Calu3 (cell line): ENCODE measurements around the gene CPA1. TPM values are rescaled to one million over a fixed set of nuclear protein-coding genes. Genes with fewer than 3 reads are reported as not detected.

Experiments used
- BruUV-seq: library from RNA; stranded (reverse); fragments of 400-500 nt; replicated peaks from 2 replicates; lab custom pipeline; 2021; lab: Mats Ljungman, UMichigan
- CTCF ChIA-PET: fragments of 300-600 bp; sonication (Branson Sonifier 250); formaldehyde crosslinking; loops from one replicate; lab custom pipeline; 2022; ENCODE audit warnings: antibody characterized with exemption; lab: Charles Lee
- DNase-seq: peaks from one replicate; pipeline ENCODE4 v3.0.0; 2022
- H3K27ac Mint-ChIP-seq: one replicate; pipeline ENCODE4 v1.8.0; 2022; ENCODE audit warnings: mixed read lengths; ENCODE audit not compliant: unreplicated experiment
- H3K27me3 Mint-ChIP-seq: one replicate; pipeline ENCODE4 v1.8.0; 2022; ENCODE audit warnings: mixed read lengths; ENCODE audit not compliant: unreplicated experiment
- H3K36me3 Mint-ChIP-seq: one replicate; pipeline ENCODE4 v1.8.0; 2022; ENCODE audit warnings: mild to moderate bottlenecking, moderate library complexity, mixed read lengths; ENCODE audit not compliant: insufficient read depth, unreplicated experiment
- H3K4me1 Mint-ChIP-seq: one replicate; pipeline ENCODE4 v1.8.0; 2022; ENCODE audit warnings: mild to moderate bottlenecking, low read depth, mixed read lengths; ENCODE audit not compliant: unreplicated experiment
- H3K4me3 Mint-ChIP-seq: one replicate; pipeline ENCODE4 v1.8.0; 2022; ENCODE audit warnings: mild to moderate bottlenecking, low read depth, moderate library complexity, mixed read lengths; ENCODE audit not compliant: unreplicated experiment
- H3K9me3 Mint-ChIP-seq: one replicate; pipeline ENCODE4 v1.8.0; 2022; ENCODE audit warnings: low read depth, mixed read lengths; ENCODE audit not compliant: unreplicated experiment
- intact Hi-C: fragments of 100-400 bp; cut with micrococcal nuclease; formaldehyde crosslinking; loops from one replicate; pipeline ENCODE4 v1.10.0; 2022; ENCODE audit not compliant: unreplicated experiment
- total RNA-seq: library from RNA; stranded (reverse); gene quantifications from 2 replicates; pipeline ENCODE4 v1.2.3, GENCODE V29; 2022
- TF ChIP-seq, protein P1 (sequence below): fragments of 200-600 bp; IDR thresholded peaks from one replicate; pipeline ENCODE4 v1.8.0; 2022; ENCODE audit warnings: antibody characterized with exemption; ENCODE audit not compliant: unreplicated experiment

The CPA1 gene
- total RNA-seq, 1 experiment from 2014 or later: not detected

DNA sequence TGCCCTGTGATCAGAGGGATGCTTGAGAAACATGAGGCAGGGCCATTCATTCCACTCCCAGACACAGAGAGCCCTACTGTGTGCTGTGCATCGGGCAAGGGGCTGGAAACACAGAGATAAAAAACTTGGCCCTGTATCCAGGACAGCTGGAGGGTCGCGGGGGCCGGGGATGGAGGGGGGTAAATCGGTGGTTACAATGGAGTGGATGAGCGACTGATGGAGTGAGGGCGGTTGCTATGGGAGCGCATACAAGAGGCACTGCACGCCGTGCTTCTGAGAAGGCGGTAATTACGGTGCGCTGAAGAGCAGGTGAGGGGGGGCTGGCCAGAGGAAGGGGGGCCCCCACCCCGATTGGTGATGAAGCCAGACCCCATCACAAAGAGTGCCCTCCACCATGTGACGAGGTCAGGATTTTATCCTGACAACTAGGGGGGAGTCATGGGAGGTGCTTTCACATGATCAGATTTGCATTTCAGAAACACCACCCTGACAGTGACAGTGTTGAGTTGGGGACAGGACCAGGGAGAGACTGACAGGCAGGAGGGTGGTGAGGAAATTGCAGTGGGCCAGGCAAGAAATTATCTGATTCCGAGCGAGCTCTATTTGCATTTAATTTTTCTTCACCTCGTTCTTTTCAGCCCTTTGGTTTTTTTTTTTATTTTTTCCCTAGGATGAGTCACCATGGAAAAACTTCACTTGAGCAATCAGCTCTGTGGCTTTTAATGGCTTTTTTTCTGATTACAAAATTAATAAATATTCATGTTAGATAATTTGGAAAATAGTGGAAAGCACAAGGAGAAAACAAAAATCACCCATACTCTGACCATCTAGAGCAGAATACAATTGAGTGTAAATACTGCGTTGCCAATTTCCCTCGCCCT is 27.9 kb upstream of the CPA1 start:
- Mint-ChIP-seq H3K4me1 (peaks cover 49% of the 10 kb centered on the region), H3K27ac (peak overlapping the region; percentile 5), H3K4me3 (peak overlapping the region; percentile 20), H3K27me3 (peaks cover 22% of the 10 kb centered on the region), H3K36me3 (peaks cover 6% of the 10 kb centered on the region), H3K9me3 (no peaks in the 10 kb centered on the region)
- no TSS peak for BruUV-seq
- intact Hi-C loops: no loop called here
- CTCF ChIA-PET: interaction anchor here (0.7 kb wide), 1 partner anchor 16 kb away, joined by 6 read pairs; no protein-coding TSS in a partner anchor
- TF ChIP-seq, protein P1, sequence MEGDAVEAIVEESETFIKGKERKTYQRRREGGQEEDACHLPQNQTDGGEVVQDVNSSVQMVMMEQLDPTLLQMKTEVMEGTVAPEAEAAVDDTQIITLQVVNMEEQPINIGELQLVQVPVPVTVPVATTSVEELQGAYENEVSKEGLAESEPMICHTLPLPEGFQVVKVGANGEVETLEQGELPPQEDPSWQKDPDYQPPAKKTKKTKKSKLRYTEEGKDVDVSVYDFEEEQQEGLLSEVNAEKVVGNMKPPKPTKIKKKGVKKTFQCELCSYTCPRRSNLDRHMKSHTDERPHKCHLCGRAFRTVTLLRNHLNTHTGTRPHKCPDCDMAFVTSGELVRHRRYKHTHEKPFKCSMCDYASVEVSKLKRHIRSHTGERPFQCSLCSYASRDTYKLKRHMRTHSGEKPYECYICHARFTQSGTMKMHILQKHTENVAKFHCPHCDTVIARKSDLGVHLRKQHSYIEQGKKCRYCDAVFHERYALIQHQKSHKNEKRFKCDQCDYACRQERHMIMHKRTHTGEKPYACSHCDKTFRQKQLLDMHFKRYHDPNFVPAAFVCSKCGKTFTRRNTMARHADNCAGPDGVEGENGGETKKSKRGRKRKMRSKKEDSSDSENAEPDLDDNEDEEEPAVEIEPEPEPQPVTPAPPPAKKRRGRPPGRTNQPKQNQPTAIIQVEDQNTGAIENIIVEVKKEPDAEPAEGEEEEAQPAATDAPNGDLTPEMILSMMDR: no peak
- no peak for DNase-seq

DNA sequence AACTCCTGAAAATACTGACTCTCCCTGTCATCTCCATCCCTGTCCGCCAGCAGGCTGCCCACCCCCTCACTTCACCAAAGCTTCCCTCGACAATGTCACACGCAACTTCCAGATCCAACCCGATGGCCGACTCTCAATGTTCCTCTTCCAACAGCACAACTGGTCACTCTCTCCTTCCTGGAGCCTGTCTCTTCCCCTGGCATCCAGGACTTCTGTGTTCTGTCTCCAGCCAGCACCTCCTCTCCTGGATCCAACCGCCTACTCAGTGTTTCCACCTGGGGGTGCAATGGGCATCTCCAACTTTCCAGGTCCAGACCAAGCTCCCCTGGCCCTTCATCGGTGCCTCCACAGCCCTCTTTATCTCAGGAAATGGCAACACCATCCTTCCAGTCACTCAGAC is 27.1 kb upstream of the CPA1 start:
- Mint-ChIP-seq H3K4me3 (no peak overlapping the region), H3K27me3 (peaks cover 22% of the 10 kb centered on the region), H3K4me1 (peaks cover 51% of the 10 kb centered on the region), H3K27ac (peak overlapping the region; percentile 5), H3K9me3 (no peaks in the 10 kb centered on the region), H3K36me3 (peaks cover 6% of the 10 kb centered on the region)
- DNase-seq: no peak
- TF ChIP-seq, protein P1: no peak
- intact Hi-C loops: no loop called here
- CTCF ChIA-PET: no interaction called here
- no TSS peak for BruUV-seq

DNA sequence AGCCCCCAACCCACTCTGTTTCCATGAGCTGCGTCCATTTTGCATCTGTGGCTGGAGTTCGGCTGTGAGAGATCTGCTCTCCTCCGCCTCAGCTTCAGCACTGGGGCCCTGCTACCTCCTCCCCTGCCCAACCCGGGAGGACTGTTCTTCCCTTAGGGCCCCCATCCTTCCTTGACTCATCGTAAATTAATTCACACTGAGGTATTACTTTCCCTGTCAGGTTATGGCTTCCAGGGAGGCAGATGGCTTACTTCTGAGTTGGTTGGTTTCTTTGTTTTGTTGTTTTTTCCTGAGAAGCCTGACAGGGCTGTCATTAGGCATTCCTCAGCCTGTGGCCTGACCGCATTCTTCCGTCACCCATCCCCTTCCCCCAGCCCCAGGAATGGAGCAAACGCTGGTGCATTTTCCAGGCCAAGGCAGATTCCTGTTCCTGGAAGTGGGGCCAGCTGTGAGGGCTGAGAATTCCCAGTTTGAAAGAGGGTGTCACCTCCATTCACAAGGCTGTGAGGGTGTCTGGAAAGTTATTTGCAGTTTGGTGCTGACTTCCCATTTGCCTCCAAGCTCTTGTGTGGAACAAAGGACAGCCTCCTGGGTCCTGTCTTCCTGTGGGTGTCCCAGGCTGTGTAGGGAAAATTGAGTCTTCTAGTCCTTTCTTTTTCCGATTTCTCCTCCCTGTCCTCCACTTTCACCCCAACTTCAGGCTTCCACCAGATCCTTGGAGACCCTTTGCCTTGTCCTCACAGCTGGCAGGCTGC is 24.0 kb upstream of the CPA1 start:
- BruUV-seq: no TSS peak
- H3K4me3 Mint-ChIP-seq: no peak overlapping the region
- H3K27ac Mint-ChIP-seq: peak overlapping the region; percentile 43
- peaks cover 6% of the 10 kb centered on the region for H3K36me3 Mint-ChIP-seq
- intact Hi-C loops: no loop called here
- peaks cover 7% of the 10 kb centered on the region for H3K9me3 Mint-ChIP-seq
- H3K27me3 Mint-ChIP-seq: peaks cover 8% of the 10 kb centered on the region
- CTCF ChIA-PET: interaction anchor here (0.6 kb wide), 1 partner anchor 885 kb away, joined by 4 read pairs; no protein-coding TSS in a partner anchor
- TF ChIP-seq, protein P1: no peak
- peaks cover 51% of the 10 kb centered on the region for H3K4me1 Mint-ChIP-seq
- peak; percentile 76 for DNase-seq

DNA sequence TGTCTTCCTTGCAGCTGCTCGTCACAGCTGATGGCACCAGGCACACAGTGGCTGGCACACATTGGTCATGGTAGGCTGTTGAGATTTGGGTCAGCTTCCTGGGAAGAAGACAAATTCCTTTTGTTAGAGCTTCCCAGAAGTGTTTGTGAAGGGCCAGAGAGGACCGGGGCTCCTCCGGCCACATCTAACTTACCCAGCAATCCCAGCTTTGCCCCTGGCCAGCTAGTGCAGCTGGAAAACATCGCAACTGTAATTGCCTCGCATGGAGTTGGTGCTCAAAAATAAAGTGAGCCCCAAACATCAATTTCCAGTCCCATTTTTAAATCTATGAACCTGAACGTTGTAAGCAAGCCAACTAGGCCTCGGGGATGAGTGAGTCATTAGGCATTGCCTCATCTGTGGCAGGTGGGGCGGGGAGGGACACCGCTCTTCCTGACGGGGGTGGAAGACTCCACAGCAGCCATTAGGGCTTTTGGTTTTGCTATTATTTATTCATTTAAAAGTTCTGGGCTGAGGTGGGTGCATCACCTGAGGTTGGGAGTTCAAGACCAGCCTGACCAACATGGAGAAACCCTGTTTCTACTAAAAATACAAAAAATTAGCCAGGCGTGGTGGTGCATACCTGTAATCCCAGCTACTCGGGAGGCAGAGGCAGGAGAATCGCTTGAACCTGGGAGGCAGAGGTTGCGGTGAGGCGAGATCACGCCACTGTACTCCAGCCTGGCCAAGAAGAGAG is 23.2 kb upstream of the CPA1 start:
- CTCF ChIA-PET: interaction anchor here (0.6 to 1.1 kb wide), 3 partner anchors 56 to 884 kb away, joined by 4 to 5 read pairs (median 4); no protein-coding TSS in a partner anchor
- peak overlapping the region; percentile 12 for H3K4me3 Mint-ChIP-seq
- peak; percentile 76 for DNase-seq
- no TSS peak for BruUV-seq
- peaks cover 7% of the 10 kb centered on the region for H3K9me3 Mint-ChIP-seq
- H3K27me3 Mint-ChIP-seq: peaks cover under 1% of the 10 kb centered on the region
- peaks cover 43% of the 10 kb centered on the region for H3K4me1 Mint-ChIP-seq
- H3K27ac Mint-ChIP-seq: peak overlapping the region; percentile 43
- intact Hi-C loops: no loop called here
- H3K36me3 Mint-ChIP-seq: peaks cover 6% of the 10 kb centered on the region
- TF ChIP-seq, protein P1: no peak
